Measurements from ENCODE around the gene MRTO4. TPM values are rescaled to one million over a fixed set of nuclear protein-coding genes. Genes with fewer than 3 reads are reported as not detected.

Gene MRTO4
- total RNA-seq, 1 experiment from 2014 or later: 100 TPM

GRCh38 chr1:19305880-19306279, 54.3 kb downstream of the MRTO4 start:
- no peak for DNase-seq (ENCODE audit: low spot score)
- in situ Hi-C loops (cut with HindIII; ENCODE audit: low sequenced_read_pairs): no loop called here

DNA sequence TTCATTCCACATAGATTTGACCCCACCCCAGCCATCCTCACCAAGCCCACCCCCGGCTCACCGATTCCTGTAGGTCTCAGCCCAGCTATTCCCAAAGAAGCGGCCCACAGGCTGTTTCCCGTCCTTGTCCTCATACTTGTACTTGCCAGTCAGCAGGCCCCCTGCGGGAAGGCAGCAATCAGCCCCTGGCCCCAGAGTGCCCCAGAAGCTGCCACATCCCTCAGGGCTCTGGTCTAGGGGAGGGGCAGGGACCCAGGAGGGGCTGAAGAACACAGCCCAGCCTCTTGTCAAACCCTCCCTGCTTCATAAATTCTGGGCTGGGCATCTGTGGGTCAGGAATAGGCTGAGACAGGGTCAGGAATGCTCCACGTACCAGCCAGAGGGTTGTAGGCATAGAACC, 55.3 kb downstream of the MRTO4 start:
- no peak for DNase-seq (ENCODE audit: low spot score)
- in situ Hi-C loops (cut with HindIII; ENCODE audit: low sequenced_read_pairs): no loop called here

DNA sequence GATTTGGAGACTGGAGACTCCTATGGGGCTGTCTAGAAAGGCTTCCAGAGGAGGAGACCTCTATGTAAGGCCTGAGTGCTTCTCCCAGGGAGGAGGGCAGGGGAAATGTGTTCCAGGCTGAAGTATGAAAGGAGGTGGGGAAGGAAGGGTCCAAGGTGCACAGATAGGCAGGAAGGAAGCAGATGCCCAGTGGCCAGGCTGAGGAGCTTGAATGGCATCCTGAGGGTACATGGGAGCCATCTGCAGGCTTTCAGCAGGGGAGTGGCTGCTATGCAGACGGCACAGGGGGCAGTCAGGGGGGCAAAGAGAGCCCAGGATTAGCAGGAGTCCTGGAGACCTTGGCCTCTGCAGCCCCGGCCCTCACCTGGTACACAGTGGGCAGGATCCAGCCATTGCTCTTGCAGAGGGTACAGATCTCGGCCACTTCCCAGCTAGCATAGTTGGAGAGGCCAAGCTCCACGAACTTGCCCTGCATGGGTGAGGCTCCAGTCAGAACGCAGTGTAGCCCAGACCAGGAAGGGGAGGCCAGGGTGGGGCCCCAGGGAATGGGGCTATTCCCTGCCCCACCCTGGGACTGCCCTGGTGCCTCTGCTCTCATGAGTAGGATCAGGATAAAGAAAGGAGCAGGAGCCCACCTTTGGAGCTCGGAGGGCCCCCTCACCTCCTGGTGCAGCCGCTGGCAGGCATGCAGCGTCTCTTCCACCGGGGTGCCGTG, 56.3 kb downstream of the MRTO4 start:
- in situ Hi-C loops (cut with HindIII; ENCODE audit: low sequenced_read_pairs): no loop called here
- no peak for DNase-seq (ENCODE audit: low spot score)

- no peak for DNase-seq (ENCODE audit: low spot score)
Measured at GRCh38 chr1:19308509-19308907, 56.9 kb downstream of the MRTO4 start.

GRCh38 chr1:19309123-19309813, 57.7 kb downstream of the MRTO4 start:
- in situ Hi-C loops (cut with HindIII; ENCODE audit: low sequenced_read_pairs): no loop called here
- no peak for DNase-seq (ENCODE audit: low spot score)

More at GRCh38 chr1:19308509-19308907, 56.9 kb downstream of the MRTO4 start:
- in situ Hi-C loops (cut with HindIII; ENCODE audit: low sequenced_read_pairs): no loop called here

Other genes with a start within 250 kb of the MRTO4 start
- 66.0 and 74.7 TPM in 2 replicates for gene UBR4, start 41.5 kb upstream of the MRTO4 start, total RNA-seq (2014; rRNA removed; shearing (Covaris generic))
- gene EMC1, start 281 bp upstream of the MRTO4 start, total RNA-seq (2014; rRNA removed; shearing (Covaris generic)): 63.9 and 65.0 TPM in 2 replicates
- not detected in 2 replicates for gene AKR7A3, start 37.0 kb downstream of the MRTO4 start, total RNA-seq (2014; rRNA removed; shearing (Covaris generic))
- gene AKR7A2, start 60.3 kb downstream of the MRTO4 start, total RNA-seq (2014; rRNA removed; shearing (Covaris generic)): 140 and 142 TPM in 2 replicates
- gene SLC66A1, start 60.5 kb downstream of the MRTO4 start, total RNA-seq (2014; rRNA removed; shearing (Covaris generic)): 49.6 and 55.1 TPM in 2 replicates
- gene CAPZB, start 233.7 kb downstream of the MRTO4 start, total RNA-seq (2014; rRNA removed; shearing (Covaris generic)): 342 and 345 TPM in 2 replicates

Data from G401 (cell line).